Measurements from ENCODE around the gene CLTCL1. TPM values are rescaled to one million over a fixed set of nuclear protein-coding genes. Genes with fewer than 3 reads are reported as not detected.

CLTCL1 gene
- total and polyA plus RNA-seq, 9 of the 15 experiments (the other 6 are each of a cell fraction or from before 2014, with no cell fraction given): 1.1 to 11.7 (median 5.0) TPM

- TF ChIP-seq ARID2 (IDR thresholded peaks at IDR 0.05) (no peak), SETDB1 (IDR thresholded peaks at IDR 0.05; ENCODE audit: low read length) (no peak), NBN (IDR thresholded peaks at IDR 0.05; ENCODE audit: low read depth) (peak; percentile 44; the same call in 1 of the 2 replicates), MAFG (tag; conservative IDR thresholded peaks at IDR 0.05) (no peak), SRSF7 (optimal IDR thresholded peaks at IDR 0.05; ENCODE audit: low read depth, low read length) (no peak), NR4A1 (CRISPR knock-in tag; IDR thresholded peaks at IDR 0.05) (no peak), NR4A1 (tag; IDR thresholded peaks at IDR 0.05) (no peak), NFATC3 (IDR thresholded peaks at IDR 0.05) (no peak), ZFP36 (IDR thresholded peaks at IDR 0.05; ENCODE audit: low read depth, low read length, partially characterized antibody) (no peak), ZNF174 (CRISPR knock-in tag; IDR thresholded peaks at IDR 0.05) (no peak), GABPB1 (CRISPR knock-in tag; IDR thresholded peaks at IDR 0.05) (no peak), ZNF134 (CRISPR knock-in tag; conservative IDR thresholded peaks at IDR 0.05) (0 out of 2 replicates have a peak, but pooled peaks have one; percentile 5), ZNF274 (IDR thresholded peaks at IDR 0.05; ENCODE audit: borderline replicate concordance, low read depth, low read length) (no peak), NUFIP1 (IDR thresholded peaks at IDR 0.05; ENCODE audit: partially characterized antibody) (no peak), KLF13 (tag; IDR thresholded peaks at IDR 0.05; ENCODE audit: borderline replicate concordance, low read depth) (no peak), ZNF444 (CRISPR knock-in tag; IDR thresholded peaks at IDR 0.05) (no peak), ZNF551 (CRISPR knock-in tag; IDR thresholded peaks at IDR 0.05) (no peak), PATZ1 (CRISPR knock-in tag; IDR thresholded peaks at IDR 0.05; ENCODE audit: borderline replicate concordance) (0 out of 2 replicates have a peak, but pooled peaks have one; percentile 73), BRF2 (IDR thresholded peaks at IDR 0.05; ENCODE audit: borderline replicate concordance, insufficient read depth, insufficient read length) (no peak), BHLHE40 (IDR thresholded peaks at IDR 0.05; ENCODE audit: low read length) (no peak), SMARCE1 (IDR thresholded peaks at IDR 0.05) (no peak)
- TF ChIP-seq, protein P1, sequence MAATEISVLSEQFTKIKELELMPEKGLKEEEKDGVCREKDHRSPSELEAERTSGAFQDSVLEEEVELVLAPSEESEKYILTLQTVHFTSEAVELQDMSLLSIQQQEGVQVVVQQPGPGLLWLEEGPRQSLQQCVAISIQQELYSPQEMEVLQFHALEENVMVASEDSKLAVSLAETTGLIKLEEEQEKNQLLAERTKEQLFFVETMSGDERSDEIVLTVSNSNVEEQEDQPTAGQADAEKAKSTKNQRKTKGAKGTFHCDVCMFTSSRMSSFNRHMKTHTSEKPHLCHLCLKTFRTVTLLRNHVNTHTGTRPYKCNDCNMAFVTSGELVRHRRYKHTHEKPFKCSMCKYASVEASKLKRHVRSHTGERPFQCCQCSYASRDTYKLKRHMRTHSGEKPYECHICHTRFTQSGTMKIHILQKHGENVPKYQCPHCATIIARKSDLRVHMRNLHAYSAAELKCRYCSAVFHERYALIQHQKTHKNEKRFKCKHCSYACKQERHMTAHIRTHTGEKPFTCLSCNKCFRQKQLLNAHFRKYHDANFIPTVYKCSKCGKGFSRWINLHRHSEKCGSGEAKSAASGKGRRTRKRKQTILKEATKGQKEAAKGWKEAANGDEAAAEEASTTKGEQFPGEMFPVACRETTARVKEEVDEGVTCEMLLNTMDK (IDR thresholded peaks at IDR 0.05; ENCODE audit: borderline replicate concordance, insufficient read depth, low read depth, low read length, poor library complexity, severe bottlenecking): no peak
- TF ChIP-seq, protein P2, sequence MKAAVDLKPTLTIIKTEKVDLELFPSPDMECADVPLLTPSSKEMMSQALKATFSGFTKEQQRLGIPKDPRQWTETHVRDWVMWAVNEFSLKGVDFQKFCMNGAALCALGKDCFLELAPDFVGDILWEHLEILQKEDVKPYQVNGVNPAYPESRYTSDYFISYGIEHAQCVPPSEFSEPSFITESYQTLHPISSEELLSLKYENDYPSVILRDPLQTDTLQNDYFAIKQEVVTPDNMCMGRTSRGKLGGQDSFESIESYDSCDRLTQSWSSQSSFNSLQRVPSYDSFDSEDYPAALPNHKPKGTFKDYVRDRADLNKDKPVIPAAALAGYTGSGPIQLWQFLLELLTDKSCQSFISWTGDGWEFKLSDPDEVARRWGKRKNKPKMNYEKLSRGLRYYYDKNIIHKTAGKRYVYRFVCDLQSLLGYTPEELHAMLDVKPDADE (conservative IDR thresholded peaks at IDR 0.05; ENCODE audit: control insufficient read depth, low read depth, low read length): no peak
These were observed 910 bp downstream of the CLTCL1 start (continued) for GRCh38 chr22:19290400-19291217.
